Activated T-cell treated with anti-CD3 and anti-CD28 coated beads, Interleukin-2, amount 50 U/mL, for 24 hours (primary cell): ENCODE data around the gene AADACL3.
"Not testable (repeated sequence)": the region's sequence is repeated elsewhere in the genome, so short reads cannot be mapped to it uniquely, and the experiment has no call there.

ENCODE experiments used
- DNase-seq: peaks from one replicate; pipeline ENCODE4 v3.0.0-alpha.2; 2020
- H3K27ac Mint-ChIP-seq: 2 replicates; pipeline ENCODE4 v1.8.0; 2020; ENCODE audit warnings: mild to moderate bottlenecking, mixed read lengths
- H3K27me3 Mint-ChIP-seq: 2 replicates; pipeline ENCODE4 v1.8.0; 2020; ENCODE audit warnings: mixed read lengths
- H3K36me3 Mint-ChIP-seq: 2 replicates; pipeline ENCODE4 v1.8.0; 2020; ENCODE audit warnings: low read depth, mixed read lengths
- H3K4me1 Mint-ChIP-seq: 2 replicates; pipeline ENCODE4 v1.8.0; 2020; ENCODE audit warnings: low read depth, mixed read lengths
- H3K4me3 Mint-ChIP-seq: 2 replicates; pipeline ENCODE4 v1.8.0; 2020; ENCODE audit warnings: mild to moderate bottlenecking, moderate library complexity, mixed read lengths
- H3K9me3 Mint-ChIP-seq: 2 replicates; pipeline ENCODE4 v1.8.0; 2020; ENCODE audit warnings: mixed read lengths

Gene AADACL3

GRCh38 chr1:12708396-12709090, 7.4 kb upstream of the AADACL3 start:
- Mint-ChIP-seq H3K27me3 (peaks cover 21% of the 10 kb centered on the region), H3K4me3 (no peak overlapping the region), H3K4me1 (no peaks in the 10 kb centered on the region), H3K27ac (no peak overlapping the region), H3K9me3 (peaks cover 14% of the 10 kb centered on the region), H3K36me3 (no peaks in the 10 kb centered on the region)
- no peak for DNase-seq

- Mint-ChIP-seq H3K27ac (no peak overlapping the region), H3K9me3 (peaks cover 10% of the 10 kb centered on the region), H3K36me3 (no peaks in the 10 kb centered on the region), H3K4me3 (no peak overlapping the region), H3K27me3 (peaks cover 25% of the 10 kb centered on the region), H3K4me1 (no peaks in the 10 kb centered on the region)
- DNase-seq = no peak
Observed at GRCh38 chr1:12709091-12709491, 6.8 kb upstream of the AADACL3 start.

- Mint-ChIP-seq H3K27me3 (peaks cover 25% of the 10 kb centered on the region), H3K4me3 (no peak overlapping the region), H3K4me1 (no peaks in the 10 kb centered on the region), H3K36me3 (no peaks in the 10 kb centered on the region), H3K9me3 (peaks cover 5% of the 10 kb centered on the region), H3K27ac (no peak overlapping the region)
- DNase-seq = no peak
Observed at GRCh38 chr1:12709696-12710095, 6.2 kb upstream of the AADACL3 start.

DNA sequence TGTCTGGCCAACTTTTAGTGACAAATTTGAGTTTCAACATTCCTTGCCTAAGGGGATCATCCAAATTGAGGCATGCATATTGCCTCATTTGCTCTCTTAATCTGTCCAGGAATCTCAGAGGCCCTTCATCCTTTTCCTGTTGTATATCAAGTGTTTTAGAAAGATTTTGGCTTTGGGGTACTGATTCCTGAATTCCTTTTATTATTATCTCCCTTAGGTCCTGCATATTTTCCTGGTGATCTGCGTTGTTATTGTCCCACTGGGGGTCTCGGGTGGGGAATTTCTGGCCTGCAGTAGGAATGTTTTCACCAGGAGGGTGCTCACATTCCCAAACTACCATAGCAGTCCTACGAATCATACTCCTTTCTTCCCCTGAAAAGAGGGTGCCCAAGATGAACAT, 4.4 kb upstream of the AADACL3 start:
- Mint-ChIP-seq H3K36me3 (no peaks in the 10 kb centered on the region), H3K4me3 (no peak overlapping the region), H3K4me1 (no peaks in the 10 kb centered on the region), H3K9me3 (no peaks in the 10 kb centered on the region), H3K27ac (no peak overlapping the region), H3K27me3 (peaks cover 37% of the 10 kb centered on the region)
- no peak for DNase-seq

- no peak overlapping the region for H3K27ac Mint-ChIP-seq
- peaks cover 37% of the 10 kb centered on the region for H3K27me3 Mint-ChIP-seq
- no peaks in the 10 kb centered on the region for H3K36me3 Mint-ChIP-seq
- no peaks in the 10 kb centered on the region for H3K9me3 Mint-ChIP-seq
- no peak for DNase-seq
- no peaks in the 10 kb centered on the region for H3K4me1 Mint-ChIP-seq
- no peak overlapping the region for H3K4me3 Mint-ChIP-seq
Observed at GRCh38 chr1:12712076-12712475, 3.8 kb upstream of the AADACL3 start.

GRCh38 chr1:12712929-12713328, 3.0 kb upstream of the AADACL3 start:
- Mint-ChIP-seq H3K27me3 (peaks cover 46% of the 10 kb centered on the region), H3K9me3 (no peaks in the 10 kb centered on the region), H3K4me3 (no peak overlapping the region), H3K36me3 (no peaks in the 10 kb centered on the region), H3K4me1 (no peaks in the 10 kb centered on the region), H3K27ac (no peak overlapping the region)
- DNase-seq = no peak

GRCh38 chr1:12713651-12714050, 2.3 kb upstream of the AADACL3 start:
- DNase-seq, H3K9me3 Mint-ChIP-seq, H3K36me3 Mint-ChIP-seq, H3K27ac Mint-ChIP-seq, H3K4me3 Mint-ChIP-seq, H3K4me1 Mint-ChIP-seq: not testable (repeated sequence)
- H3K27me3 Mint-ChIP-seq = peaks cover 46% of the 10 kb centered on the region

GRCh38 chr1:12714710-12715475, 1.0 kb upstream of the AADACL3 start:
- peaks cover 48% of the 10 kb centered on the region for H3K27me3 Mint-ChIP-seq
- no peak for DNase-seq
- H3K27ac Mint-ChIP-seq = no peak overlapping the region
- H3K4me3 Mint-ChIP-seq = no peak overlapping the region
- no peaks in the 10 kb centered on the region for H3K36me3 Mint-ChIP-seq
- no peaks in the 10 kb centered on the region for H3K9me3 Mint-ChIP-seq
- no peaks in the 10 kb centered on the region for H3K4me1 Mint-ChIP-seq

DNA sequence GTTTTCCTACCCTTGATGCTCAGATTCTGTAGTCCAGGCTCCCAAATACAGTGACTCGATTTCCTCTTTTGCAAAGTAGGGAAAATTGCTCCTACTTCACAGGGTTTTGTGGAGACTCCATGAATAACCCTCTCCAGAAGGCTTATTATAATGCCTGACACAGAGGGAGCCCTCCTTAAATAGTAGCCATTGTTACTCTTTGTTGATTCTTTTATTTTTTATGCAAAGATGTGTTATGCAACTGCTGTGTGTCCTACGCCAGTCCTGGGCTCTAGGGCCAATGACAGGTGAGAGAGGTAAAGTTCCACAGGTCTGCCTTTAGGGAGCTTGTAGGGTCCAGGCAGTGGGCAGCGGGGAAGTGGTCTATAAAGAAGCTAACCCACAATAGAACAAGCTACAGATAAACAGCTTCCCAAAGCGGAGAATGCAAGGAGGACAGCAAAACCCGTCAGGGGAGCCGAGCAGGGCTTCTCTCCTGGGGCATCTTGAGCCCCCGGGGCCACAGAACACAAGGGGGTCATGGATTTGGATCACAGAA, 1.5 kb downstream of the AADACL3 start:
- H3K4me1 Mint-ChIP-seq = no peaks in the 10 kb centered on the region
- H3K9me3 Mint-ChIP-seq = no peaks in the 10 kb centered on the region
- H3K4me3 Mint-ChIP-seq = no peak overlapping the region
- DNase-seq = no peak
- no peak overlapping the region for H3K27ac Mint-ChIP-seq
- H3K27me3 Mint-ChIP-seq = peaks cover 49% of the 10 kb centered on the region
- H3K36me3 Mint-ChIP-seq = no peaks in the 10 kb centered on the region

DNA sequence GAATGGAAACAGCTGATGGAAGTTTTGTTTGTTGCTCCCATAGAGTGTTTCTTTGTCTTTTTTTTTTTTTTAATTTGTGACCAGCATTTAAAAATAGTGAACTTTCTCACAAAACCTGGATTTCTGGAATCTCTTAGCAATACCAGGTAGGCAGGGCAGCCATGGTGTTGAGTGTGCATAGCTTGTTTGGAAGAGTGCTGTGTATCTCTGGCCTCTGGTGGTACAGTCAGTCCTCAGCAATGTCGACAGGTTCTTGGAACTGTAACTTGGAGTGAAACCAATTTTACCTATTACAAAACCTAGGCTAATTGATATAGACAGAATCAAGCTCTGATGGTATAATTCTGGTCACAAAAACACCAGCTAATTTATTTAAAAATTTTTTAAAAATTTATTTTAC, 6.7 kb downstream of the AADACL3 start:
- Mint-ChIP-seq H3K4me3 (no peak overlapping the region), H3K36me3 (no peaks in the 10 kb centered on the region), H3K4me1 (no peaks in the 10 kb centered on the region), H3K27me3 (peaks cover 56% of the 10 kb centered on the region), H3K27ac (no peak overlapping the region), H3K9me3 (no peaks in the 10 kb centered on the region)
- DNase-seq = no peak

GRCh38 chr1:12728391-12728790, 12.5 kb downstream of the AADACL3 start:
- H3K4me1 Mint-ChIP-seq = no peaks in the 10 kb centered on the region
- H3K27ac Mint-ChIP-seq = no peak overlapping the region
- no peak overlapping the region for H3K4me3 Mint-ChIP-seq
- peaks cover 70% of the 10 kb centered on the region for H3K27me3 Mint-ChIP-seq
- H3K9me3 Mint-ChIP-seq = peaks cover 17% of the 10 kb centered on the region
- H3K36me3 Mint-ChIP-seq = no peaks in the 10 kb centered on the region
- DNase-seq = no peak

- Mint-ChIP-seq H3K4me3 (no peak overlapping the region), H3K27me3 (peaks cover 79% of the 10 kb centered on the region), H3K27ac (no peak overlapping the region), H3K36me3 (no peaks in the 10 kb centered on the region), H3K4me1 (no peaks in the 10 kb centered on the region), H3K9me3 (peaks cover 17% of the 10 kb centered on the region)
- DNase-seq = no peak
Observed at GRCh38 chr1:12730156-12730555, 14.2 kb downstream of the AADACL3 start.

GRCh38 chr1:12731084-12731483, 15.2 kb downstream of the AADACL3 start:
- not testable (repeated sequence) for H3K4me3 Mint-ChIP-seq, H3K27ac Mint-ChIP-seq, DNase-seq, H3K4me1 Mint-ChIP-seq, H3K36me3 Mint-ChIP-seq
- Mint-ChIP-seq H3K27me3 (peaks cover 79% of the 10 kb centered on the region), H3K9me3 (peaks cover 17% of the 10 kb centered on the region)

- Mint-ChIP-seq H3K9me3 (peaks cover 19% of the 10 kb centered on the region), H3K27me3 (peaks cover 78% of the 10 kb centered on the region), H3K4me3 (no peak overlapping the region), H3K4me1 (no peaks in the 10 kb centered on the region), H3K27ac (no peak overlapping the region), H3K36me3 (no peaks in the 10 kb centered on the region)
- DNase-seq = no peak
Observed at GRCh38 chr1:12734651-12735050, 18.7 kb downstream of the AADACL3 start.

DNA sequence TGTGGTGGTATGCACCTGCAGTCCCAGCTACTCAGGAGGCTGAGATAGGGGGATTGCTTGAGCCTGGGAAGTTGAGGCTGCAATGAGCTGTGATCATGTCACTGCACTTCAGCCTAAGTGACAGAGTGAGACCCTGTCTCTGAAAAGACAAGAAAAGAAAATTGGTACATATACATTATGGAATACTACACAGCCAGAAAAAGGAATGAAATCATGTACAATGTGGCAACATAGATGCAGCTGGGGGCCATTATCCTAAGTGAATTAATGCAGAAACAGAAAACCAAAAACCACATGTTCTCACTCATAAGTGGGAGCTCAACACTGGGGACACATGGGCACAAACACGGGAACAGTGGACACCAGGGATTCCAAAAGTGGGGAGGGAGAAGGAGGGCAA, 23.0 kb downstream of the AADACL3 start:
- no peak overlapping the region for H3K4me3 Mint-ChIP-seq
- H3K27ac Mint-ChIP-seq = no peak overlapping the region
- no peak for DNase-seq
- no peaks in the 10 kb centered on the region for H3K4me1 Mint-ChIP-seq
- H3K27me3 Mint-ChIP-seq = peaks cover 57% of the 10 kb centered on the region
- H3K36me3 Mint-ChIP-seq = no peaks in the 10 kb centered on the region
- H3K9me3 Mint-ChIP-seq = peaks cover 7% of the 10 kb centered on the region
